DMS53 treated with DMSO at 0.1 percent for 48 hours (cell line): ENCODE data around the gene AEBP1.

Source experiments
- DNase-seq: peaks from one replicate; lab custom pipeline; 2025; ENCODE audit not compliant: unreplicated experiment; lab: John Stamatoyannopoulos, UW

Gene AEBP1

DNA sequence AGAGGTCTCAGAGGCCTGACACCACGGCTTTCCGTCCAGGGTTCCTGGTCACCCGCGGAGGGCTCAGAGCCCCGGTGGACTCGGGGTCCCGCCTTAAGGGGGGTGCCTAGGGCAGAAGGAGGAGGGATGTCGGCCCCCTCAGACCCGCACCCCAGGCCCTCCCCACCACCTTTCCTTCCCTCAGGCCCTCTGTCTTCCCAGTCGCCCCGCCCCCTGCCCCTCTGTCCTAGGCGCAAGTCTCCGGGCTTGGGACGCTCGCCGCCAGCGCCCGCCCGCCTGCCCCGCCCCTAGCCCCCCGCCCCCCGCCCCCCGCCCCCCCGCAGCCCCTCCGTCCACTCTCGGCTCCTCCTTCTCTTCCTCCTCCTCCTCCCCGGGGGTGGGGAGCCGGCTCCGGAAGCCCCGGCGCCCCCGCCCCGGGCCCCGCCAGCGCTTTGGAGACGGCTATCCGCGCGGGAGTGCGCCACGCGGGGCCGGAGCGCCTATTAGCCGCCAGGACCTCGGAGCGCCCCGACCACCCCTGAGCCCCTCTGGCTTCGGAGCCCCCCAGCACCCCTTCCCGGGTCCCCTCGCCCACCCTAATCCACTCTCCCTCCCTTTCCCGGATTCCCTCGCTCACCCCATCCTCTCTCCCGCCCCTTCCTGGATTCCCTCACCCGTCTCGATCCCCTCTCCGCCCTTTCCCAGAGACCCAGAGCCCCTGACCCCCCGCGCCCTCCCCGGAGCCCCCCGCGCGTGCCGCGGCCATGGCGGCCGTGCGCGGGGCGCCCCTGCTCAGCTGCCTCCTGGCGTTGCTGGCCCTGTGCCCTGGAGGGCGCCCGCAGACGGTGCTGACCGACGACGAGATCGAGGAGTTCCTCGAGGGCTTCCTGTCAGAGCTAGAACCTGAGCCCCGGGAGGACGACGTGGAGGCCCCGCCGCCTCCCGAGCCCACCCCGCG, at the start of gene AEBP1:
TSS of gene AEBP1 (plus strand) at position 423 of the 937 bp plus-strand sequence. CDS start at position 744, 321 bp downstream.
- no peak for DNase-seq

DNA sequence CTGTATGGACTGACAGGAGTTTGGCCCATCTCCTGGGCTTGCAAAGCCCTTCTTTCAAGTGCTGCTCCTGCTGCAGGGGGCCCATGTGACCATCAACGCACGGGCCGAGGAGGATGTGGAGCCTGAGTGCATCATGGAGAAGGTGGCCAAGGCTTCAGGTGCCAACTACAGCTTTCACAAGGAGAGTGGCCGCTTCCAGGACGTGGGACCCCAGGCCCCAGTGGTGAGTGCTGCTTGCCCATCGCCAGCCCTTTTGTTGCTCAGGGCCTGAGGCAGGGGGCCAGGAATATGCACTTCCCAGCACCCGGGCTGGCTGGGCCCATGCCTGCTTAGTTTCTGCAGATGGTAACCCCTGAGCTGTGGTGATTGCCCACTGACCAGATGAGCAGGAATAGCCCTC, 47.5 kb upstream of the AEBP1 start:
- DNase-seq, result no peak

DNA sequence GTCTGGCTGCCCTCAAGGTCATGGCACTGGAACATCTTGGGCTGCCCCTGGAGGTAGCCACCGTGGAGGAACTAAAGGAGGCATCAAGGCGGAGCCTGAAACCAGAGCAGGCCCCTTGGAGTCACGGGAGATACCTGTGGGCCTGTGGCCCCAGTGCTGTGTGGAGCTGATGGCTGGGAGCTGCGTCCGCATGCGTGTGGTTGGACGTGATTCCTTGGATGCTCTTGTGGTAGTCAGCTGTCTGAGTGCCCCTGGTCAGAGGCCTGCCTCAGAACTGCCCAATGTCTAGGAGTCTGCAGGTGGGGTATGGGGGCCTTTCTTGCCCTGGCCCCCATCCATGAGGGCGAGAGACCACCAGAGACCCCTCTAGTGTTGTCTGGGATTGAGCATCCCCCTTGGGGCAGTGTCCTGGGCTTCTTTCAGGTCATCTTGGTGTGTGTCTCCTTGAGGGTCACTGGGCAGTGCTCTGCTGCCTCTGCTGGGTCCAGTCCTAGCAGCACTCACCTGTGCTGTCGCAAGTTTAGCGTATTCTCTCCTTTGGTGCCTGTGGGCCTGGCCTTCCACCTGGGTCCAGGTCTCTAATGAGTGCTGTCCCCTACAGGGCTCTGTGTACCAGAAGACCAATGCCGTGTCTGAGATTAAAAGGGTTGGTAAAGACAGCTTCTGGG, 46.8 kb upstream of the AEBP1 start:
- DNase-seq, result no peak

DNA sequence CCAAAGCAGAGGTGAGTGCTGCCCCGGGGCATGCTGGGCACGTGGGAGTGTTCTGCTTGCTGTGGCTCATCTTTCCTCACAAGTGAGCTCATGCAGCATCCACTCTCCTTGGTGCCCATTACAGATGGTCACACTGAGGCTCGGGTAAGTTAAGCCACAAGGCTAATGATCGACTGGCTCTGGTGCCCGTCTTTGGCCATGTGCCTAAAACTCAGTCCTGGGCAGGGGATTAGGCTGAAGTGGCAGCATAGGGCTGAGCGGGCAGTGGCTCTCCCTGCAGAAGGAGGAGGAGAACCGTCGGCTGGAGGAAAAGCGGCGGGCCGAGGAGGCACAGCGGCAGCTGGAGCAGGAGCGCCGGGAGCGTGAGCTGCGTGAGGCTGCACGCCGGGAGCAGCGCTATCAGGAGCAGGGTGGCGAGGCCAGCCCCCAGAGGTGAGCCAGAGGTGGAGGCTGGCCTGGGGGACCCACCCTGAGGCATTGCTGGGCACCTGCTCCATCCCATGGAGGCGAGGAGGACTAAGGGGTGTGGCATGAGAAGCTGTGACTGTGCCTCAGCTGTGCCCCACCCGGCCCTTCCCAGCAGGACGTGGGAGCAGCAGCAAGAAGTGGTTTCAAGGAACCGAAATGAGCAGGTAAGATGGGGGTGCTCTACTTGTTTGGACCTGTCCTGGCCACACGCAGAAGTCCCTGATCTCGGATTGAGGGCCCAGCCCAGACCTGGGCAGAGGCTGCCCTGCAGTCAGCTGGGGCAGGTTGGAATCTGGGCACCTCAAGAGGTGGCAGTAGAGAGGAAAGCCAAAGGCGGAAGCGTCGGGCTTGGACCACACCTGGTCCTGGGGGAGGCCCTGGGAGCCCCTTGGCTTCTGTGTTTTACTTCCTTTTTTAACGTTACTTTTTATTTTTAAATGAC, 46.0 kb upstream of the AEBP1 start:
- DNase-seq, result no peak

DNA sequence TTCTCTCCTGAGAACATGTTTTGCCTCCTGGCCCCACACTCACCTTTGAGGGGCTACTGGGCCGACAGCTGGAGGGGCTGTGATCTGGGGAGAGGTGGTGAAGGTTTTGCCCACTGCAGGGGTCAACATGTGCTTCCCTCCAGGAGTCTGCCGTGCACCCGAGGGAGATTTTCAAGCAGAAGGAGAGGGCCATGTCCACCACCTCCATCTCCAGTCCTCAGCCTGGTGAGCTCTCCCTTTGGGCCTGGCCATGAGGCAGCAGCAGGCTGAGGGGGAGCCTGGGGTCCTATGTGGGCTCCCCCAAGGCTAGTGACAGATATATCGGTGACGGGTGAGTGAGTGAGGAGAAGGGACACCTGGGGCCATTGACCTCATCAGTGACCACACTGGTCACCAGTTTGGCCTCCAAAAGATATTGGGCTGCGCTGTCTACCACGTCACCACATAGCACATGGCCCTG, 45.4 kb upstream of the AEBP1 start:
- DNase-seq, result no peak

DNA sequence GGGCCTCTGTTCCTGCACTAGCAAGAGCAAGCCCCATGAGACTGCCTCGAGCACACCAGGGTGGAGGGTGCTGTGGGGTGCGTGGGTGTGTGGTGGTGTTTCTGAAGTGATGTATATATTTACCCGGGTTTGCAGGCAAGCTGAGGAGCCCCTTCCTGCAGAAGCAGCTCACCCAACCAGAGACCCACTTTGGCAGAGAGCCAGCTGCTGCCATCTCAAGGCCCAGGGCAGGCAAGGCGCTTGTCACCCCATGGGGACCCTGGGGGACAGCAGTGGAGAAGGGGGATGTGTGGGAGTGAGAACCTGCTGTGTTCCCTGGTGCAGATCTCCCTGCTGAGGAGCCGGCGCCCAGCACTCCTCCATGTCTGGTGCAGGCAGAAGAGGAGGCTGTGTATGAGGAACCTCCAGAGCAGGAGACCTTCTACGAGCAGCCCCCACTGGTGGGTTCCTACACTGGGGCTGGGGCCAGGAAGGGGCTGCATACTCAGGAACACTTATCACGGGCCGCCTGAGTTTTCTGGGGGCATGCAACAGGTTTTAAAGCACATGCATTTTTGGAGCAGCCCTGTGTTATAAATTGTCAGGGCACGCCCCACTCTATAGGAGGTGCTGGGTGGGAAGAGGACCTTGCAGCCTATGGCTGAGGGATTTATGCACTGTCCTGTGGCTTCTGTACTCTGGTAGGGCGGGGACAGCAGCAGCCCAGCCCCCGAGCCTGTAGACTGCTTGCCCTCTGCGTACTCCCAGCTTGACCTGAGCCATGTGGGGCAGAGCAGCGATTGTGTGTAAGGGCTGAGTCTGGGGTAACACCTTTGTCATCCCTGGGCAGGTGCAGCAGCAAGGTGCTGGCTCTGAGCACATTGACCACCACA, 44.7 kb upstream of the AEBP1 start:
- DNase-seq, result no peak

DNA sequence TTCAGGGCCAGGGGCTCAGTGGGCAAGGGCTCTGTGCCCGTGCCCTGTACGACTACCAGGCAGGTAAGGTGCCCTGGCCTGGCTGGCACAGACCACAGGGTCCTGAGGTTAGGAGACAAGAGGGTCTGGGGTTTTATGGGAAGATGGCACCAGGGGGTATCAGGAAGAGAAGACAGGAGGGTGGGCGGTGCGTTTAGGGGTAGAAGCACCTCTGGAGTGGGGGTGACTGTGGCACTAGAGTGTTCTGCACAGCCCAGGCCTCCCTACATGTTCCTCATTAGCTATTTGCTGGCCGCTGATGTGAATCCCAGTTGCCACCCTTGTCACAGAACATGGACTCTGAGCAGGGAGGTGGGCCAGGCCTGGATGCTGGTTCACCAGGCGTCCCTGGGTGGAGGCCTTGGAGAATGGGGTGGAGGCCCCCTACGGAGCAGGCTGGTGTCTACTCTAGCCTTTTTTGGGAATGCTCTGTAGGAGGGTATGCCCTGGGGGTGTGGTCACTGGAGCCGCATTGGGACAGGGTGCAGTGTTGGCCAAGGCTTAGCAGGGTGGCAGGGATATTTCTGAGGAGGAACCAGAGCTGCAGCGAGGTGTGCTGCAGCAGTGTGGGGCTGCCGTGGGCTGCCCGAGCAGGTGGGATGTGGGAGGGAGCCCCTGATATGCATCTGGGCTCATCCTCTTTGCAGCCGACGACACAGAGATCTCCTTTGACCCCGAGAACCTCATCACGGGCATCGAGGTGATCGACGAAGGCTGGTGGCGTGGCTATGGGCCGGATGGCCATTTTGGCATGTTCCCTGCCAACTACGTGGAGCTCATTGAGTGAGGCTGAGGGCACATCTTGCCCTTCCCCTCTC, 43.8 kb upstream of the AEBP1 start:
- no peak for DNase-seq

DNA sequence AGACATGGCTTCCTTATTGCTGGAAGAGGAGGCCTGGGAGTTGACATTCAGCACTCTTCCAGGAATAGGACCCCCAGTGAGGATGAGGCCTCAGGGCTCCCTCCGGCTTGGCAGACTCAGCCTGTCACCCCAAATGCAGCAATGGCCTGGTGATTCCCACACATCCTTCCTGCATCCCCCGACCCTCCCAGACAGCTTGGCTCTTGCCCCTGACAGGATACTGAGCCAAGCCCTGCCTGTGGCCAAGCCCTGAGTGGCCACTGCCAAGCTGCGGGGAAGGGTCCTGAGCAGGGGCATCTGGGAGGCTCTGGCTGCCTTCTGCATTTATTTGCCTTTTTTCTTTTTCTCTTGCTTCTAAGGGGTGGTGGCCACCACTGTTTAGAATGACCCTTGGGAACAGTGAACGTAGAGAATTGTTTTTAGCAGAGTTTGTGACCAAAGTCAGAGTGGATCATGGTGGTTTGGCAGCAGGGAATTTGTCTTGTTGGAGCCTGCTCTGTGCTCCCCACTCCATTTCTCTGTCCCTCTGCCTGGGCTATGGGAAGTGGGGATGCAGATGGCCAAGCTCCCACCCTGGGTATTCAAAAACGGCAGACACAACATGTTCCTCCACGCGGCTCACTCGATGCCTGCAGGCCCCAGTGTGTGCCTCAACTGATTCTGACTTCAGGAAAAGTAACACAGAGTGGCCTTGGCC, 43.0 kb upstream of the AEBP1 start:
- no peak for DNase-seq

DNA sequence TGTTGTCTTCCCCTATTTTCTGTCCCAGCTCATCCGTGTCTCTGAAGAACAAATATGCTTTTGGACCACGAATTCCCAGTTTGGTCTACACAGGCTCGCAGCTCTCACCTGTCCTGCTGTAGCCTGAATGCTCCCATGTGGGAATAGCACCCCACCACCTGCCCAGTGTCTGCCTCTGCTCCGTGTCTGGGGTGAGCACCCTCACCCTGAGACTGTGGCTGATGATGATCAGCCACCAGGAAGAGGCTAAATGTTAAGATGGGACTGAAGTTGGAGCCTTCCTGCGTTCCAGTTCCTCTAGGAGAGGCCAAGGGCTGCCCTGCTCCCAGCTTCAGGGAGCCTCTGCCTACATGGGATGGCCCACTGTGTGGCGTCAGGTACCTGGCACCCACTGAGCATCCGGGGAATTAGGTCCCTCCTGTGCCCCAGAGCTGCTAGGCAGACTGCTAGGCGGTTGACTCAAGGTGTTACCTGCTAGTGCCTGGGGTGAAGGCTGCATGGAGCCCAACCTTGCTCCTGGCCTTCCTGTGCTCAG, 42.4 kb upstream of the AEBP1 start:
- no peak for DNase-seq

DNA sequence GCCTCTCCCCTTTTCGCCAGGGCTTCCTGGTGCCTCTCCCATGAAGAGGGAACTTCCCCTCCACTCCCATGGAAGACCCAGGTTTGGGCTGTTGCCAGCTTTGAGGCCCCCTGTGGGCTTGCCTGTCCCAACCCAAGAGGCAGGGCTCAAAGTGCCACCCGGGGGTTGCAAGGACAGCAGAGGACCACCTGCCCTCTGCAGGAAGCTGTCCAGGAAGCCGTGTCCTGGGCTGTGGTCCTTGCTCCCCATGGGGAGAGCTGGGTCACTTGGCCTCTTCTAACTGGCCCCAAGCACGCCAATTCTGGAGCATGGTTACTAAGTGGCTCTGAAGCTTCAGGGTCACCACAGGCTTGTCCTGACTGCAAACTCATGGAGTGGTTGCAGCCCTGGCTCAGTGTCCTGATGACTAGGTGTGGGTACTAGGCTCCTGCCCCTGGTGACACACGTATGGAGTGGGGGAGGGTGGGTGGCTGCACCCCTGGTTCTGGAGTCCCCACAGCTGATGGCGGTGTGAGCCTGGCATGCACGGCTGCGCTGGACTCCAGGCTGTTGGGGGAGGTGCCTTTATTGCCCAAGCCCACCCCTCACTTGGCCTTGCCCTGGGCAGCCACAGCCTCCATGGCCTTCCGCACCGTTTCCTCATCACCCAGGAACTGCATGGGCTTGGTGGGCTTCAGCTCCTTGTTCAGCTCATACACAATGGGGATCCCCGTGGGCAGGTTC, 41.8 kb upstream of the AEBP1 start:
- DNase-seq, result no peak

DNA sequence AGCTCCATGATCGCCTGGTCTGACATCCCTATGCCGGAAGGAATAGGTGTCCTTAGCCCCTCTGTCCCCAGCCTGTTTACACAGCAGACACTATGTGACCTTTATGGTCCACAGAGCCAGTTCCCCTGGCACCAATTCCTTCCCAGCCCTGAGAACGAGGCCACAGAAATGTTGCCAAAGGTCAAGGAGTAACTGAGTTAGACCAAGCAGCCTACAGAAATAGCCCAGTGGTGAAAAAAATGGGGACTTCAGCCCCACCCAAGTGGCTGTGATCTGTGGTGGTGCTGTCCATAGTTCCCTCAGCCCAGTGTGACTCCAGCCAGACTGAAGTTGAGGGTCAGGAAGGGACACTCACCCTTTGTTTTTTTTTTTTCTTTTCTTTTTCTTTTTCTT, 41.2 kb upstream of the AEBP1 start:
- DNase-seq, result no peak

DNA sequence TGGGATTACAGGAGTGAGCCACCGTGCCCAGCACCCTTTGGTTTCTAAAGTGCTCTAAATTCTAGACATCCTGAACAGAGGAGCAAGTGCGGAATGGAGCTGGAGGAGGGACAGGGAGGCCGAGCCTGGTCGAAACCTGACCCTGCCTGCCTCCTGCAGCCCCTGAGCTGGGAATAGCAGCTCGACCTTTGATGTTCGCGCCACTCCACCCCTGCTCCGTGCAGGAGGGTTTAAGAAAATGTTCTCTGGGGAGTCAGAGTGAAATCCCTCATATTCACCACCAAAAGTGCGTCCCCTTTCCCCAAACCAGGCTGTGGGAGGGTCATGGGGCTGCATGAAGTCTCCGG, 40.6 kb upstream of the AEBP1 start:
- no peak for DNase-seq

DNA sequence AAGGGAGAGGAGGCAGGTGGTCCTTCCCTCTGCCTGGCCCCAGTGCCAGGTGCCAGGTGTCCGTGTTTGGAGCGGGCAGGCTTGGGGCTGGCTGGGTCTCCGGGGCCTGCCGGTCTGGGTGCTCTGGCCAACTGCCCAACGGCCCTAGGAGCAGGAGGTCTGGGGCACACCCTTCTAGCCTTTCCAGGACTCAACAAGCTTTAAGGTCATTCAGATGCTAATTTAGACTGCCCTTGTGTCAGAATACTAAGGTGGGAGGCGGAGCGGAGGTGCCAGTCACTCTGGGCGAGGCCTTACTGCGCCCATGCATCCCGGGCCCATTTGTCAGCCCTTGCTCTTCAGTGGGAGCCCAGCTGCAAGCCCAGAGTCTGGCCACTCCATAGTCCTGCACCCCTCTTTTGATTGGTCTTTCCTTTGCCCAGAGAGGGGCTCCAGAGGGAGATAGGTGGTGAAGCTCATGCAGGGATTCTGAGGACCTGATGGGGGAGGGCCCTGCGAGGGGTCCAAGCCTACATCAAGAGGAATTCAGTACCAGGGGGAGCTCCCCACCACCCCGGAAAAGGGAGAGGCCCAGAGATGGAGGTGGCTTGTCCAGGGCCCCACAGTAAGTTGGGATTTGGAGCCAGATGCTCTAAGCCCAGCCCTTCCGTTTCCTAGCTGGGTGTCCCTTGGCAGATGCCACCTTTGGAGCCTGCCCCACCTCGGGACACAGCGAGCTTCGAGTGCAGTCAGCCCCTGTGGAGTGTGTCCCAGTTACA, 40.1 kb upstream of the AEBP1 start:
- DNase-seq, result no peak

DNA sequence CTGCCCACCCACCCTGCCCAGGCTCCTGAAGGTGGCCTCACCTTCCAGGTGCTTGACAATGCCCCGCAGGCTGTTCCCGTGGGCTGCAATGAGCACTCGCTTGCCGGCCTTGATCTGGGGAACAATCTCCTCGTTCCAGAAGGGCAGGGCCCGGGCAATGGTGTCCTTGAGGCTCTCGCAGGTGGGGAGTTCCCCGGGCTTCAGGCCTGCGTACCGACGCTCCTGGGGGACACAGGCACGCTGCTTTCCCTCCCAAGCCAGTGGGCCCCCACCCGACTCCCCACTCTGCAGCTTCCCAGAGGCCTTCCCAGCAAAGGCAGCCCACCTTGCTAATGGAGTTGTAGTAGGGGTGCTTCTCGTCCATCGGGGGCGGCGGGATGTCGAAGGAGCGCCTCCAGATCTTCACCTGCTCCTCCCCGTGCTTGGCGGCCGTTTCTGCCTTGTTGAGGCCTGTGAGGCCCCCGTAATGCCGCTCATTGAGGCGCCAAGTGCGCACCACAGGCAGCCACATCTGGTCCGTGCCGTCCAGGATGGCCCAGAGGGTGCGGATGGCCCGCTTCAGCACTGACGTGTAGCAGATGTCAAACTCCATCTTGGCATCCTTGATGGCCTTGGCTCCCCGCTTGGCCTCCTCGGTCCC, 39.2 kb upstream of the AEBP1 start:
- DNase-seq, result no peak

DNA sequence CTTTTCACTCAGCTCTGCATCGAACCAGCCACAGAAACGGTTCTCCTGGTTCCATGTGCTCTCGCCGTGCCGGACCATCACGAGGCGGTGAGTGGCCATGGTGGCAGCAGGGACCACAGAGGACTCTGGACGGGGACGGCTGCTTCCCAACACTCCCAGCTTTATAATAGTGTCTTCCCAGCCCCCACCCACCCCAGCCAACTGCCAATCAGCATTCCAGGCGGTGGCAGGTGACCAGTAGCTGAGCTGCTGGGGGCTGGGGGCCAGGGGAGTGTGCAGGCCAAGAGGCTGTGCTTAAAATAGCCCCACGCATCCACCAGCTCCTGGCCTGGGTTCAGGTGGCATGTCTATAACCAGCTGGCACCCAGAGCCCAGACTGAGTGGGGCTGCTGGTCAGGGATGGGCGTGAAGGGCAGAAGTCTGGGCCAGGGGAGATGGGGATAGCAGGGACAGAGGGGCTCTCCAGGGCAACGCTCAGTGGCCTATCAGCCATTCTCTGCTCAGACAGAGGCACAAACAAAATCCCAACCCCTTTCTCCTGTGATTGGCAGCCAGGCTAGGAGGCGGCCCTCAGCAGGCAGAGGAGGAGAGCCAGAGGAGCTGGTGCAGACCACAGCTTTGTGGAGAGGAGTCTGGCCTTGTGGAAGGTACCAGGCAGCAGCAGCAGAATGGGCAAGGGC, 38.6 kb upstream of the AEBP1 start, which contains the start of gene PGAM2:
TSS of gene PGAM2 (minus strand) at position 137 of the 680 bp plus-strand sequence. CDS start at position 99, 38 bp downstream.
- DNase-seq, result no peak

DNA sequence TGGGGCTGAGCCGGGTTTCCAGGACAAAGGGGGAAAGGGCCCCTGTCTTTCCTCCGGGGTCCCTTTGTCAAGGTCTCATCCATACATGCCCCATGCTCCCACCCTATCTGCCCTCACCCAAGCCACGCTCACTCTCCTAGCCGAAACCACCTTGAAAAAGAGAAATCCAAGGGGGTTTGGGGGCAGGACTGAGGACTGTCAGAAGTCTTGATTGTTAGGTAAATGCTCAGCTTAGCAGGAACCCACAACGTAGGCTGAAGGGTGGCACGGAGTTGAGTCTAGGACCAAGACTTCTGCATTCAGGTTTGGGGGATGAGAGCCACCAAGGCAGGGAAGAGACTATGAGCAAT, 38.1 kb upstream of the AEBP1 start:
- DNase-seq, result no peak
